H9 (cell line): ENCODE results near the gene USP34. TPM values are rescaled to one million over a fixed set of nuclear protein-coding genes. Genes with fewer than 3 reads are reported as not detected.
A peak's percentile ranks its signal among the peaks of the same experiment; 100 is the strongest.

Experiments
- DNase-seq: peaks from one replicate; pipeline ENCODE4 v3.0.0-alpha.2; 2017
- H2AFZ ChIP-seq: one replicate; pipeline ENCODE4 v1.6.1; 2013; ENCODE audit warnings: mild to moderate bottlenecking, low read length, control low read depth, moderate library complexity
- H2AK5ac ChIP-seq: 2 replicates; pipeline ENCODE4 v1.6.1; 2013; ENCODE audit warnings: low read length, control low read depth, mixed read lengths; ENCODE audit not compliant: insufficient read length
- H2BK120ac ChIP-seq: one replicate; pipeline ENCODE4 v1.6.1; 2013; ENCODE audit warnings: low read depth, mild to moderate bottlenecking, low read length, control low read depth, inconsistent platforms; ENCODE audit not compliant: poor library complexity, severe bottlenecking
- H2BK12ac ChIP-seq: 2 replicates; pipeline ENCODE4 v1.6.1; 2013; ENCODE audit warnings: low read length, control low read depth, mixed read lengths, low read depth; ENCODE audit not compliant: insufficient read length
- H2BK15ac ChIP-seq: 2 replicates; pipeline ENCODE4 v1.6.1; 2013; ENCODE audit warnings: low read depth, low read length, control low read depth
- H2BK20ac ChIP-seq: one replicate; pipeline ENCODE4 v1.6.1; 2013; ENCODE audit warnings: low read depth, mild to moderate bottlenecking, low read length, control low read depth, inconsistent platforms; ENCODE audit not compliant: poor library complexity, severe bottlenecking
- H2BK5ac ChIP-seq: 2 replicates; pipeline ENCODE4 v1.6.1; 2013; ENCODE audit warnings: low read length, control low read depth, mixed read lengths; ENCODE audit not compliant: insufficient read length
- H3K14ac ChIP-seq: 2 replicates; pipeline ENCODE4 v1.6.1; 2013; ENCODE audit warnings: low read length, control low read depth; ENCODE audit not compliant: insufficient read depth
- H3K18ac ChIP-seq: 2 replicates; pipeline ENCODE4 v1.6.1; 2013; ENCODE audit warnings: low read depth, mild to moderate bottlenecking, mixed read lengths, low read length, control low read depth; ENCODE audit not compliant: insufficient read length
- H3K23ac ChIP-seq: 2 replicates; pipeline ENCODE4 v1.6.1; 2013; ENCODE audit warnings: low read length, control low read depth, mixed read lengths, low read depth; ENCODE audit not compliant: insufficient read length
- H3K23me2 ChIP-seq: 2 replicates; pipeline ENCODE4 v1.6.1; 2013; ENCODE audit warnings: low read depth, mild to moderate bottlenecking, mixed read lengths, low read length, control low read depth; ENCODE audit not compliant: insufficient read length, poor library complexity, severe bottlenecking
- H3K27ac ChIP-seq: 2 replicates; pipeline ENCODE4 v1.5.1; 2013; ENCODE audit warnings: low read length, control low read depth, mixed read lengths, low read depth; ENCODE audit not compliant: insufficient read length
- H3K27me3 ChIP-seq: 2 replicates; pipeline ENCODE4 v1.6.1; 2013; ENCODE audit warnings: low read length, control low read depth, inconsistent platforms; ENCODE audit not compliant: insufficient read depth
- H3K4ac ChIP-seq: 2 replicates; pipeline ENCODE4 v1.6.1; 2013; ENCODE audit warnings: low read depth, mild to moderate bottlenecking, control low read depth, inconsistent platforms, low read length, moderate library complexity
- H3K4me1 ChIP-seq: 2 replicates; pipeline ENCODE4 v1.6.1; 2013; ENCODE audit warnings: low read length, control low read depth, inconsistent platforms; ENCODE audit not compliant: insufficient read depth
- H3K4me2 ChIP-seq: 2 replicates; pipeline ENCODE4 v1.6.1; 2013; ENCODE audit warnings: low read length, control low read depth, mixed read lengths; ENCODE audit not compliant: insufficient read length, insufficient read depth
- H3K56ac ChIP-seq: 2 replicates; pipeline ENCODE4 v1.6.1; 2013; ENCODE audit warnings: low read depth, mild to moderate bottlenecking, mixed read lengths, low read length, control low read depth; ENCODE audit not compliant: insufficient read length
- H3K79me1 ChIP-seq: 2 replicates; pipeline ENCODE4 v1.6.1; 2013; ENCODE audit warnings: low read depth, mild to moderate bottlenecking, moderate library complexity, low read length, control low read depth, inconsistent platforms; ENCODE audit not compliant: insufficient read depth, poor library complexity, severe bottlenecking
- H3K79me2 ChIP-seq: 2 replicates; pipeline ENCODE4 v1.6.1; 2013; ENCODE audit warnings: low read length, control low read depth, inconsistent platforms; ENCODE audit not compliant: insufficient read depth
- H3K9ac ChIP-seq: 2 replicates; pipeline ENCODE4 v1.6.1; 2013; ENCODE audit warnings: low read length, control low read depth, mixed read lengths; ENCODE audit not compliant: insufficient read length; ENCODE audit errors: extremely low read depth
- H3K9me3 ChIP-seq: one replicate; pipeline ENCODE4 v1.6.1; 2013; ENCODE audit warnings: low read depth, low read length, inconsistent platforms; ENCODE audit not compliant: control insufficient read depth
- H3T11ph ChIP-seq: one replicate; pipeline ENCODE4 v1.6.1; 2013; ENCODE audit warnings: mild to moderate bottlenecking, low read length, control low read depth, inconsistent platforms
- H4K20me1 ChIP-seq: one replicate; pipeline ENCODE4 v1.6.1; 2013; ENCODE audit not compliant: control insufficient read depth, insufficient read length, insufficient read depth
- H4K5ac ChIP-seq: 2 replicates; pipeline ENCODE4 v1.6.1; 2013; ENCODE audit warnings: low read depth, mild to moderate bottlenecking, mixed read lengths, low read length, control low read depth; ENCODE audit not compliant: insufficient read length
- H4K8ac ChIP-seq: replicated peaks from 2 replicates; pipeline ENCODE4 v1.6.1; 2013; ENCODE audit warnings: low read length, control low read depth, mixed read lengths, low read depth; ENCODE audit not compliant: insufficient read length
- H4K91ac ChIP-seq: 2 replicates; pipeline ENCODE4 v1.6.1; 2013; ENCODE audit warnings: low read depth, mild to moderate bottlenecking, moderate library complexity, mixed read lengths, low read length, control low read depth; ENCODE audit not compliant: insufficient read length
- H3K27ac Mint-ChIP-seq, 3 experiments: 2 replicates in 2 of 3; 3 replicates in 1 of 3; pipeline ENCODE4 v1.8.0; 2020 to 2021; ENCODE audit warnings: mixed read lengths in 3 of 3, mild to moderate bottlenecking in 1 of 3, moderate library complexity in 1 of 3
- H3K27me3 Mint-ChIP-seq: 2 replicates; pipeline ENCODE4 v1.8.0; 2021; ENCODE audit warnings: low read depth, mild to moderate bottlenecking, moderate library complexity, mixed read lengths
- H3K36me3 Mint-ChIP-seq, 3 experiments: 2 replicates in 2 of 3; 3 replicates in 1 of 3; pipeline ENCODE4 v1.8.0; 2020 to 2021; ENCODE audit warnings: low read depth in 3 of 3, mixed read lengths in 3 of 3; ENCODE audit not compliant: insufficient read depth in 1 of 3
- H3K4me1 Mint-ChIP-seq, 2 experiments: 2 replicates each; pipeline ENCODE4 v1.8.0; 2020; ENCODE audit warnings: mixed read lengths in 2 of 2
- H3K4me3 Mint-ChIP-seq, 2 experiments: 2 replicates in 1 of 2; 3 replicates in 1 of 2; pipeline ENCODE4 v1.8.0; 2020 to 2021; ENCODE audit warnings: mild to moderate bottlenecking in 2 of 2, mixed read lengths in 2 of 2, moderate library complexity in 1 of 2
- H3K9me3 Mint-ChIP-seq, 2 experiments: 2 replicates in 1 of 2; 3 replicates in 1 of 2; pipeline ENCODE4 v1.8.0; 2020; ENCODE audit warnings: mild to moderate bottlenecking in 2 of 2, mixed read lengths in 2 of 2, moderate library complexity in 1 of 2
- WGBS: extraction: QIAGEN DNeasy Blood & Tissue Kit; methylation state at CpG from one replicate; pipeline ENCODE4 v1.1.7; 2013; ENCODE audit warnings: missing lambda C conversion rate, low lambda C conversion rate, mixed read lengths; ENCODE audit not compliant: insufficient read length; ENCODE audit errors: extremely low coverage; 5-methylcytosine and 5-hydroxymethylcytosine counted together
- total RNA-seq: library from RNA; stranded (reverse); gene quantifications from 2 replicates; pipeline ENCODE4 v1.2.1, GENCODE V29; 2021
- TF ChIP-seq, protein P1 (sequence below): fragments of 200-600 bp; sonication (generic); conservative IDR thresholded peaks from 3 replicates; pipeline ENCODE4 v1.8.0; 2021; ENCODE audit warnings: antibody characterized with exemption, mild to moderate bottlenecking

The USP34 gene
- total RNA-seq, 1 experiment from 2014 or later: 93.9 TPM

DNA sequence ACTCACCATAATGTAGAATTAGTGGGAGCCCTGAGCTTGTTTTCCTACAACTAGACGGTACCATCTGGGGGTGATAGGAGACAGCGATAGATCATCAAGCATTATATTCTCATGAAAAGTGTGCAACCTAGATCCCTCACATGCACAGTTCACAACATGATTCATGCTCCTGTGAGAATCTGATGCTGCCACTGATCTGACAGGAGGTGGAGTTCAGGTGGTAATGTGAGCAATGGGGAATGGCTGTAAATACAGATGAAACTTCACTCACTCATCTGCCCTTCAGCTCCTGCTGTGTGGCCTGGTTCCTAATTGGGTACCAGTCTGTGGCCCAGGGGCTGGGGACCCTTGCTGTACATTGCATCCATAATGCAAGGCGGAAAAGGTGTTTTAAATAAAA lies 60.7 kb downstream of the USP34 start:
- 0 out of 7 replicates have a peak overlapping the region, but pooled peaks of 1 of the 3 experiments have one; percentile 32 for H3K27ac Mint-ChIP-seq
- H2BK12ac ChIP-seq: no peak overlapping the region
- no peaks in the 10 kb centered on the region for H3K23me2 ChIP-seq
- H3K9ac ChIP-seq: no peak overlapping the region
- no peak overlapping the region for H2AFZ ChIP-seq
- H3K4ac ChIP-seq: no peak overlapping the region
- H4K91ac ChIP-seq: no peak overlapping the region
- no peak overlapping the region for H4K5ac ChIP-seq
- TF ChIP-seq, protein P1, sequence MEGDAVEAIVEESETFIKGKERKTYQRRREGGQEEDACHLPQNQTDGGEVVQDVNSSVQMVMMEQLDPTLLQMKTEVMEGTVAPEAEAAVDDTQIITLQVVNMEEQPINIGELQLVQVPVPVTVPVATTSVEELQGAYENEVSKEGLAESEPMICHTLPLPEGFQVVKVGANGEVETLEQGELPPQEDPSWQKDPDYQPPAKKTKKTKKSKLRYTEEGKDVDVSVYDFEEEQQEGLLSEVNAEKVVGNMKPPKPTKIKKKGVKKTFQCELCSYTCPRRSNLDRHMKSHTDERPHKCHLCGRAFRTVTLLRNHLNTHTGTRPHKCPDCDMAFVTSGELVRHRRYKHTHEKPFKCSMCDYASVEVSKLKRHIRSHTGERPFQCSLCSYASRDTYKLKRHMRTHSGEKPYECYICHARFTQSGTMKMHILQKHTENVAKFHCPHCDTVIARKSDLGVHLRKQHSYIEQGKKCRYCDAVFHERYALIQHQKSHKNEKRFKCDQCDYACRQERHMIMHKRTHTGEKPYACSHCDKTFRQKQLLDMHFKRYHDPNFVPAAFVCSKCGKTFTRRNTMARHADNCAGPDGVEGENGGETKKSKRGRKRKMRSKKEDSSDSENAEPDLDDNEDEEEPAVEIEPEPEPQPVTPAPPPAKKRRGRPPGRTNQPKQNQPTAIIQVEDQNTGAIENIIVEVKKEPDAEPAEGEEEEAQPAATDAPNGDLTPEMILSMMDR: no peak
- no peak overlapping the region for H3K14ac ChIP-seq
- no peaks in the 10 kb centered on the region for H4K20me1 ChIP-seq
- peak overlapping the region; percentile 45 for H2BK20ac ChIP-seq
- H3T11ph ChIP-seq: no peak overlapping the region
- no peak overlapping the region for H2AK5ac ChIP-seq
- H3K56ac ChIP-seq: no peak overlapping the region
- H2BK120ac ChIP-seq: no peak overlapping the region
- no peak for DNase-seq
- no peak overlapping the region for H3K18ac ChIP-seq
- no peak overlapping the region for H3K4me3 Mint-ChIP-seq
- peaks cover 12 to 30% (median 25%) of the 10 kb centered on the region in 3 experiments; a peak in 6 of 7 replicates for H3K36me3 Mint-ChIP-seq
- H3K4me2 ChIP-seq: no peak overlapping the region
- no peaks in the 10 kb centered on the region for H3K27me3 Mint-ChIP-seq
- H3K9me3 Mint-ChIP-seq: no peaks in the 10 kb centered on the region
- no CpG with 5 or more reads among the region's 3 CpGs for WGBS
- H3K9me3 ChIP-seq: no peaks in the 10 kb centered on the region
- H4K8ac ChIP-seq: no peak overlapping the region
- H3K4me1 ChIP-seq: no peaks in the 10 kb centered on the region
- H3K79me2 ChIP-seq: no peaks in the 10 kb centered on the region
- H3K4me1 Mint-ChIP-seq: peaks cover 0 to 6% of the 10 kb centered on the region in 2 experiments; a peak in 2 of 4 replicates
- H3K27me3 ChIP-seq: no peaks in the 10 kb centered on the region
- no peak overlapping the region for H2BK15ac ChIP-seq
- peaks cover 6% of the 10 kb centered on the region for H3K79me1 ChIP-seq
- H3K27ac ChIP-seq: no peak overlapping the region
- no peak overlapping the region for H3K23ac ChIP-seq
- no peak overlapping the region for H2BK5ac ChIP-seq
